Kidney (tissue), 14 donors: ENCODE data around the gene DZANK1. TPM values are rescaled to one million over a fixed set of nuclear protein-coding genes. Genes with fewer than 3 reads are reported as not detected.

ENCODE experiments used
- DNase-seq, 5 donors: peaks; one replicate each; pipeline ENCODE4 v3.0.0-alpha.2; 2013 to 2020
- FAIRE-seq: peaks from 2 replicates; lab custom pipeline; 2012; peaks lifted over from hg19 to GRCh38; lab: Jason Lieb, UNC
- H3K27ac ChIP-seq, 2 donors: one replicate each; pipeline ENCODE4 v1.7.0; 2013; ENCODE audit warnings: low read depth in 2 of 2, low read length in 2 of 2, inconsistent platforms in 1 of 2
- H3K27me3 ChIP-seq: one replicate; pipeline ENCODE4 v1.7.1; 2013; ENCODE audit warnings: low read length, inconsistent platforms; ENCODE audit not compliant: control insufficient read depth, insufficient read depth
- H3K36me3 ChIP-seq, 3 donors: one replicate each; pipeline versions ENCODE4 v1.7.0 to v1.7.1; 2013; ENCODE audit warnings: low read length in 3 of 3, control low read depth in 1 of 3, inconsistent platforms in 1 of 3; ENCODE audit not compliant: insufficient read depth in 3 of 3, control insufficient read depth in 2 of 3
- H3K4me1 ChIP-seq, 3 donors: one replicate each; pipeline versions ENCODE4 v1.7.0 to v1.7.1; 2013; ENCODE audit warnings: low read length in 3 of 3, inconsistent platforms in 1 of 3, low read depth in 1 of 3; ENCODE audit not compliant: control insufficient read depth in 2 of 3, insufficient read depth in 2 of 3
- H3K4me3 ChIP-seq, 3 donors: one replicate each; pipeline versions ENCODE4 v1.7.0 to v1.8.1; 2013; ENCODE audit warnings: low read length in 3 of 3, control low read depth in 1 of 3, inconsistent platforms in 1 of 3
- H3K9ac ChIP-seq, 3 donors: one replicate each; pipeline versions ENCODE4 v1.7.0 to v1.7.1; 2013; ENCODE audit warnings: low read length in 3 of 3, control low read depth in 1 of 3, inconsistent platforms in 1 of 3
- H3K9me3 ChIP-seq, 3 donors: one replicate each; pipeline versions ENCODE4 v1.7.0 to v1.7.1; 2013; ENCODE audit warnings: low read length in 3 of 3, control low read depth in 1 of 3, inconsistent platforms in 1 of 3; ENCODE audit not compliant: control insufficient read depth in 2 of 3, insufficient read depth in 1 of 3
- intact Hi-C: fragments of 100-400 bp; cut with DNase I; formaldehyde crosslinking; loops from one replicate; pipeline ENCODE4 v1.11.1; 2022
- polyA plus RNA-seq: library from polyadenylated mRNA; stranded (reverse); fragments of 350-450 nt; fragmentation: Illumina TruSeq; extraction: RNeasy Lipid Tissue Mini Kit (QIAGEN cat#74804); gene quantifications from one replicate; pipeline ENCODE4 v1.2.3, GENCODE V29; 2014; ENCODE audit warnings: low read depth, low replicate concordance; ENCODE audit not compliant: insufficient read depth
- total RNA-seq: library from RNA; stranded (reverse); fragmentation: NEBNext Ultra II Directional; extraction: Animal tissue kit (Norgen Biotek cat#: 25700); gene quantifications from one replicate; pipeline ENCODE4 v1.2.1, GENCODE V29; 2021
- TF ChIP-seq, protein P1 (sequence below): IDR thresholded peaks from 3 replicates; pipeline ENCODE4 v1.5.1; 2012; ENCODE audit warnings: mild to moderate bottlenecking, moderate library complexity, borderline replicate concordance; ENCODE audit not compliant: insufficient read depth; ENCODE audit errors: extremely low read depth
- donor health status: control.
- donor health status: control.
- donor health status: control.
- donor health status: control.
- donor health status: control.
- donor health status: DM: yes; HTN: yes; CAD: no.
- donor health status: Normal renal cell carcinoma (clear cell type).

Gene DZANK1
- total and polyA plus RNA-seq, 2 donors from 2014 or later, result 3.9 to 6.2 TPM

DNA sequence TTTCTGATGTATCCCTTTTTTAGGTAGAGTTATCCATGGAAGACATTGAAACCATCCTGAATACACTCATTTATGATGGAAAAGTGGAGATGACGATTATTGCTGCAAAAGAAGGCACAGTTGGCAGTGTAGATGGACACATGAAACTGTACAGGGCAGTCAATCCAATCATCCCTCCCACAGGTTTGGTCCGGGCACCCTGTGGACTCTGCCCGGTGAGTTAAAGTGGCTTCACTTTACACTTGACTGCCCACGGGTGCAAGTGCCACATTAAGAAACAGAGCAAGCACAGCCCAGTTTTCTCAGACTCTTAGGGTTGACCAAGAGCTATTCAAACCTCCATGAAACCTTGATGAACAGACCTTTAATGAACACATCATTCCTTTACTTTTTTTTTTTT is 14.8 kb upstream of the DZANK1 start:
- TF ChIP-seq, protein P1, sequence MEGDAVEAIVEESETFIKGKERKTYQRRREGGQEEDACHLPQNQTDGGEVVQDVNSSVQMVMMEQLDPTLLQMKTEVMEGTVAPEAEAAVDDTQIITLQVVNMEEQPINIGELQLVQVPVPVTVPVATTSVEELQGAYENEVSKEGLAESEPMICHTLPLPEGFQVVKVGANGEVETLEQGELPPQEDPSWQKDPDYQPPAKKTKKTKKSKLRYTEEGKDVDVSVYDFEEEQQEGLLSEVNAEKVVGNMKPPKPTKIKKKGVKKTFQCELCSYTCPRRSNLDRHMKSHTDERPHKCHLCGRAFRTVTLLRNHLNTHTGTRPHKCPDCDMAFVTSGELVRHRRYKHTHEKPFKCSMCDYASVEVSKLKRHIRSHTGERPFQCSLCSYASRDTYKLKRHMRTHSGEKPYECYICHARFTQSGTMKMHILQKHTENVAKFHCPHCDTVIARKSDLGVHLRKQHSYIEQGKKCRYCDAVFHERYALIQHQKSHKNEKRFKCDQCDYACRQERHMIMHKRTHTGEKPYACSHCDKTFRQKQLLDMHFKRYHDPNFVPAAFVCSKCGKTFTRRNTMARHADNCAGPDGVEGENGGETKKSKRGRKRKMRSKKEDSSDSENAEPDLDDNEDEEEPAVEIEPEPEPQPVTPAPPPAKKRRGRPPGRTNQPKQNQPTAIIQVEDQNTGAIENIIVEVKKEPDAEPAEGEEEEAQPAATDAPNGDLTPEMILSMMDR, result no peak
- FAIRE-seq, result no peak
- no peaks in the 10 kb centered on the region for H3K9me3 ChIP-seq
- no peak overlapping the region for H3K9ac ChIP-seq
- H3K36me3 ChIP-seq, result peaks cover 4 to 28% (median 7%) of the 10 kb centered on the region in 3 donors
- H3K27me3 ChIP-seq, result no peaks in the 10 kb centered on the region
- no peaks in the 10 kb centered on the region for H3K4me1 ChIP-seq
- DNase-seq, result no peak
- intact Hi-C loops, result no loop called here
- H3K27ac ChIP-seq, result no peak overlapping the region
- no peak overlapping the region for H3K4me3 ChIP-seq

DNA sequence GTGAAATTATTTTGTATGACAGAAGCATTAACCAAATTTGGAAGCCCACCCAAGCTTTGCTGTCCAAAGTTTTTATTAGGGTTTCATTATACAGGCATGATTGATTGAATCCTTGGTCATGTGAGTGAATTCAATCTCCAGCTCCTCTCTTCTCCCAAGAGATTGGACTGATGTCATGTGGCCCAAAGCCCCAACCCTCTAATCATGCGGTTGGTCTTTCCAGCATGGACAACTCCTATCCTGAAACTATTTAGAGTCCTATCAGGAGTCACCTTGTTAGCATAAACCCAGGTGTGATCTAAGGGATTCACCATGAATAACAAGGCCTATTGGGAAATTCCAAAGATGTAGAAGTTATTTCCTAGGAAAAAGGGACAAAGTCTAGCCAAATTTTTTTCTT is 11.0 kb upstream of the DZANK1 start:
- TF ChIP-seq, protein P1, result no peak
- H3K36me3 ChIP-seq, result peaks cover 6 to 28% (median 26%) of the 10 kb centered on the region in 3 donors
- intact Hi-C loops, result no loop called here
- FAIRE-seq (no peak), DNase-seq (no peak)
- H3K9ac ChIP-seq, result no peak overlapping the region
- no peaks in the 10 kb centered on the region for H3K27me3 ChIP-seq
- H3K4me3 ChIP-seq, result no peak overlapping the region
- H3K27ac ChIP-seq, result no peak overlapping the region
- no peaks in the 10 kb centered on the region for H3K4me1 ChIP-seq
- no peaks in the 10 kb centered on the region for H3K9me3 ChIP-seq

DNA sequence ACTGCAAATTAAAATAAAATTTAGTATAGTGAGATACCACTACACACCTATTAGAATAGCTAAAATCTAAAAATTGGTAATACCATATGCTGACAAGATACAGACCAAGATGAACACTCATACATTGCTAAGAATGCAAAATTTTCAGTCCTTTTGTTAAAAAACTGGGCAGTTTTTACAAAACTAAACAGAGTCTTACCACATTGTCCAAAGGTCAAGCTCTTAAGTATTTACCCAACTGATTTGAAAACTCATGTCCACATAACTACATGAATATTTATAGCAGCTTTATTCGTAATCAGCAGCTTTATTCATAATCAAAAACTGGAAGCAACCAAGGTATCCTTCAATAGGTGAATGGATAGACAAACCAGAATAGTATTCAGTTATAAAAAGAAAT is 10.4 kb upstream of the DZANK1 start:
- H3K27ac ChIP-seq, result no peak overlapping the region
- no peaks in the 10 kb centered on the region for H3K4me1 ChIP-seq
- H3K4me3 ChIP-seq, result no peak overlapping the region
- H3K9me3 ChIP-seq, result no peaks in the 10 kb centered on the region
- DNase-seq, result no peak
- FAIRE-seq, result no peak
- TF ChIP-seq, protein P1, result no peak
- intact Hi-C loops, result no loop called here
- peaks cover 3 to 23% (median 20%) of the 10 kb centered on the region in 3 donors for H3K36me3 ChIP-seq
- H3K9ac ChIP-seq, result no peak overlapping the region
- H3K27me3 ChIP-seq, result no peaks in the 10 kb centered on the region

DNA sequence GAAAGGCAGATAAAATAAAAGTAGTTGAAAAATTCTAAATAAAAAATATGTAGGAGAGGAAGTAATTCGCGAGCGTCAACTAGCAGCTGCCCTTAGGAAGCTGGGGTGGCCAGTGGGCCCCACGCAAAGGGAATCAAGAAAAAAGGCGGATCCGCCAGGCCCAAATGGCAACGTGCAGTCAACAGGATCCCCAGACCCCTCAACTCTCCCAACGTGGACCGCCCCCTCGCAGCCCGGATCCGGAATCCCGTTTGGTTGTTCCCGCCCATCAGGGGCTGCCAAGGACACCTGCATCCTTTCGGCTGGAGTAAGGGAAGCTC is 296 bp downstream of the DZANK1 start:
- FAIRE-seq (no peak), DNase-seq (no peak)
- H3K4me1 ChIP-seq, result peaks cover 0 to 11% (median 0%) of the 10 kb centered on the region in 3 donors
- TF ChIP-seq, protein P1, result no peak
- H3K27ac ChIP-seq, result no peak overlapping the region
- no peaks in the 10 kb centered on the region for H3K27me3 ChIP-seq
- H3K4me3 ChIP-seq, result peak overlapping the region; percentile 86 to 99 (median 93)
- peak overlapping the region in 2 of 3 donors; percentile 54 to 62 for H3K9ac ChIP-seq
- intact Hi-C loops, result no loop called here
- peaks cover 0 to 5% (median 3%) of the 10 kb centered on the region in 3 donors for H3K36me3 ChIP-seq
- no peaks in the 10 kb centered on the region for H3K9me3 ChIP-seq
